GM23338 (cell line): ENCODE results near the gene GDF10.

Experiments
- CREB1 ChIP-seq: fragments of 250-450 bp; sonication (Bioruptor Pico); IDR thresholded peaks from 2 replicates; pipeline ENCODE4 v1.5.0; 2020; ENCODE audit warnings: low read depth, mild to moderate bottlenecking, moderate library complexity
- CTCF ChIP-seq, 2 experiments: fragments of 200-600 bp in 1 of 2; sonication (generic) in 1 of 2; conservative IDR thresholded peaks; 2 replicates each; pipeline versions ENCODE4 v1.5.1 to v1.6.1; 2016 to 2017; ENCODE audit warnings: antibody characterized with exemption in 2 of 2, low read depth in 2 of 2, mild to moderate bottlenecking in 2 of 2, moderate library complexity in 1 of 2
- EZH2 ChIP-seq: fragments of 200-600 bp; sonication (generic); IDR thresholded peaks from one replicate; pipeline ENCODE4 v1.8.0; 2017; ENCODE audit warnings: antibody characterized with exemption, mild to moderate bottlenecking, low read depth; ENCODE audit not compliant: unreplicated experiment
- EZH2phosphoT487 ChIP-seq: fragments of 200-600 bp; sonication (generic); IDR thresholded peaks from one replicate; pipeline ENCODE4 v1.8.1; 2018; ENCODE audit warnings: antibody characterized with exemption; ENCODE audit not compliant: unreplicated experiment
- POLR2AphosphoS5 ChIP-seq: IDR thresholded peaks from 2 replicates; pipeline ENCODE4 v1.6.1; 2016; ENCODE audit warnings: antibody characterized with exemption, low read depth
- STAT1 ChIP-seq: IDR thresholded peaks from one replicate; pipeline ENCODE4 v1.6.1; 2016; ENCODE audit warnings: antibody characterized with exemption; ENCODE audit not compliant: unreplicated experiment
- ZNF331 ChIP-seq: fragments of 250-450 bp; sonication (Bioruptor Pico); IDR thresholded peaks from 2 replicates; pipeline ENCODE4 v1.5.0; 2020; ENCODE audit warnings: low read depth, mild to moderate bottlenecking, moderate library complexity
- TF ChIP-seq, protein P1 (sequence below): IDR thresholded peaks from one replicate; pipeline ENCODE4 v1.6.1; 2018; ENCODE audit warnings: antibody characterized with exemption; ENCODE audit not compliant: unreplicated experiment

DNA sequence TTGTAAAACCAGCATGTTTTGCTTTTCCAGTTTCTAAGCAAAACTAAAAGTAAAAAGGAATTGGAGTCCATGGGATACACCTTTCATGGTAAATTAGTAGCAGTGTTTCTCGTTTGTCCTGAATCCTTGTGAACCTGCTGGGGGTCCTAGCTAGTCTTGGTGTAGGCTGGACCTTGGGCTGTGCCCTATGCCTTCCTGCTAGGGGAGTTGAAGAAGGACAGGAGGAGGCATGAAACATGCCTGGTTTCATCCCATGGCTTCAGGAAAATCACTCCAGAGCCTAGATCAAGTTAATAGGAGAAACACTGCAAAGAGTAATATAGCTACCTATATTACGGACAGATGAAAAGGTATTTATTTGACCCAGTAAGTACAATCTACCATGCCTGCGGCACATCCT is 41.1 kb upstream of the GDF10 start:
- TF ChIP-seq EZH2 (no peak), CTCF (conservative IDR thresholded peaks at IDR 0.05; ENCODE audit: low read depth in 2 of 2) (no peak), ZNF331 (CRISPR knock-in tag) (no peak), CREB1 (CRISPR knock-in tag) (no peak), POLR2AphosphoS5 (no peak), EZH2phosphoT487 (no peak), STAT1 (no peak)
- TF ChIP-seq, protein P1, sequence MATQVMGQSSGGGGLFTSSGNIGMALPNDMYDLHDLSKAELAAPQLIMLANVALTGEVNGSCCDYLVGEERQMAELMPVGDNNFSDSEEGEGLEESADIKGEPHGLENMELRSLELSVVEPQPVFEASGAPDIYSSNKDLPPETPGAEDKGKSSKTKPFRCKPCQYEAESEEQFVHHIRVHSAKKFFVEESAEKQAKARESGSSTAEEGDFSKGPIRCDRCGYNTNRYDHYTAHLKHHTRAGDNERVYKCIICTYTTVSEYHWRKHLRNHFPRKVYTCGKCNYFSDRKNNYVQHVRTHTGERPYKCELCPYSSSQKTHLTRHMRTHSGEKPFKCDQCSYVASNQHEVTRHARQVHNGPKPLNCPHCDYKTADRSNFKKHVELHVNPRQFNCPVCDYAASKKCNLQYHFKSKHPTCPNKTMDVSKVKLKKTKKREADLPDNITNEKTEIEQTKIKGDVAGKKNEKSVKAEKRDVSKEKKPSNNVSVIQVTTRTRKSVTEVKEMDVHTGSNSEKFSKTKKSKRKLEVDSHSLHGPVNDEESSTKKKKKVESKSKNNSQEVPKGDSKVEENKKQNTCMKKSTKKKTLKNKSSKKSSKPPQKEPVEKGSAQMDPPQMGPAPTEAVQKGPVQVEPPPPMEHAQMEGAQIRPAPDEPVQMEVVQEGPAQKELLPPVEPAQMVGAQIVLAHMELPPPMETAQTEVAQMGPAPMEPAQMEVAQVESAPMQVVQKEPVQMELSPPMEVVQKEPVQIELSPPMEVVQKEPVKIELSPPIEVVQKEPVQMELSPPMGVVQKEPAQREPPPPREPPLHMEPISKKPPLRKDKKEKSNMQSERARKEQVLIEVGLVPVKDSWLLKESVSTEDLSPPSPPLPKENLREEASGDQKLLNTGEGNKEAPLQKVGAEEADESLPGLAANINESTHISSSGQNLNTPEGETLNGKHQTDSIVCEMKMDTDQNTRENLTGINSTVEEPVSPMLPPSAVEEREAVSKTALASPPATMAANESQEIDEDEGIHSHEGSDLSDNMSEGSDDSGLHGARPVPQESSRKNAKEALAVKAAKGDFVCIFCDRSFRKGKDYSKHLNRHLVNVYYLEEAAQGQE = no peak
